Immature natural killer cell (primary cell): ENCODE data around the gene SLC45A3. TPM values are rescaled to one million over a fixed set of nuclear protein-coding genes. Genes with fewer than 3 reads are reported as not detected.
"Not testable (repeated sequence)": the region's sequence is repeated elsewhere in the genome, so short reads cannot be mapped to it uniquely, and the experiment has no call there.

Experiments used
- DNase-seq, 3 donors: peaks; one replicate each; pipeline ENCODE4 v3.0.0; 2022; ENCODE audit warnings: mixed read lengths in 1 of 3
- H3K27ac Mint-ChIP-seq, 6 donors: one replicate each; pipeline ENCODE4 v1.8.0; 2020; ENCODE audit warnings: mixed read lengths in 6 of 6, mild to moderate bottlenecking in 5 of 6, inconsistent platforms in 4 of 6, moderate library complexity in 3 of 6
- H3K27me3 Mint-ChIP-seq, 3 donors: one replicate each; pipeline ENCODE4 v1.8.0; 2020 to 2021; ENCODE audit warnings: low read depth in 3 of 3, mild to moderate bottlenecking in 3 of 3, mixed read lengths in 3 of 3, moderate library complexity in 3 of 3, inconsistent platforms in 1 of 3
- H3K36me3 Mint-ChIP-seq, 3 donors: one replicate each; pipeline ENCODE4 v1.8.0; 2020; ENCODE audit warnings: mixed read lengths in 3 of 3, inconsistent platforms in 2 of 3, mild to moderate bottlenecking in 2 of 3
- H3K4me1 Mint-ChIP-seq, 2 donors: one replicate each; pipeline ENCODE4 v1.8.0; 2020; ENCODE audit warnings: inconsistent platforms in 2 of 2, mild to moderate bottlenecking in 2 of 2, mixed read lengths in 2 of 2, moderate library complexity in 1 of 2
- H3K4me3 Mint-ChIP-seq, 5 donors: one replicate each; pipeline ENCODE4 v1.8.0; 2020; ENCODE audit warnings: mild to moderate bottlenecking in 5 of 5, mixed read lengths in 5 of 5, inconsistent platforms in 3 of 5, moderate library complexity in 3 of 5
- H3K9me3 Mint-ChIP-seq, 6 donors: one replicate each; pipeline ENCODE4 v1.8.0; 2020; ENCODE audit warnings: mild to moderate bottlenecking in 6 of 6, mixed read lengths in 6 of 6, inconsistent platforms in 4 of 6, moderate library complexity in 3 of 6
- polyA plus RNA-seq, 3 donors: library from polyadenylated mRNA; unstranded; fragments of 300-500 nt; fragmentation: Illumina TruSeq; gene quantifications; one replicate each; pipeline ENCODE4 v1.2.3, GENCODE V29; 2021

SLC45A3 gene
- polyA plus RNA-seq = not detected

GRCh38 chr1:205680073-205680851, at the start of gene SLC45A3:
Gene SLC45A3 (minus strand): TSS chr1:205680509. CDS start chr1:205664656, 15,853 bp downstream.
- Mint-ChIP-seq H3K27ac (no peak within 1 kb of the TSS), H3K36me3 (no peaks in the 10 kb centered on the region), H3K4me3 (peak within 1 kb of the TSS; percentile 74 to 85 (median 81)), H3K4me1 (peaks cover 27 to 28% of the 10 kb centered on the region in 2 donors), H3K27me3 (peaks cover 2 to 10% (median 6%) of the 10 kb centered on the region in 3 donors), H3K9me3 (no peaks in the 10 kb centered on the region)
- peak in 2 of 3 donors; percentile 16 to 21 for DNase-seq

- H3K27me3 Mint-ChIP-seq = no peaks in the 10 kb centered on the region
- peaks cover 0 to 22% (median 19%) of the 10 kb centered on the region in 3 donors for H3K36me3 Mint-ChIP-seq
- H3K4me3 Mint-ChIP-seq = no peak overlapping the region
- H3K4me1 Mint-ChIP-seq = peaks cover 20 to 56% of the 10 kb centered on the region in 2 donors
- peak overlapping the region in 2 of 6 donors; percentile 8 to 34 for H3K27ac Mint-ChIP-seq
- H3K9me3 Mint-ChIP-seq = no peaks in the 10 kb centered on the region
- no peak for DNase-seq
These were observed 46.4 kb upstream of the SLC45A3 start for GRCh38 chr1:205726619-205727125.

GRCh38 chr1:205725514-205725913, 45.2 kb upstream of the SLC45A3 start:
- Mint-ChIP-seq H3K9me3 (no peaks in the 10 kb centered on the region), H3K27me3 (no peaks in the 10 kb centered on the region), H3K36me3 (peaks cover 3 to 22% (median 19%) of the 10 kb centered on the region in 3 donors), H3K27ac (peak overlapping the region in 2 of 6 donors; percentile 25 to 74), H3K4me1 (peaks cover 14 to 44% of the 10 kb centered on the region in 2 donors), H3K4me3 (no peak overlapping the region)
- DNase-seq = no peak

- not testable (repeated sequence) for H3K4me3 Mint-ChIP-seq, H3K9me3 Mint-ChIP-seq, H3K27me3 Mint-ChIP-seq, DNase-seq
- H3K36me3 Mint-ChIP-seq = peaks cover 30 to 52% (median 39%) of the 10 kb centered on the region in 3 donors
- peak overlapping the region in 1 of 6 donors; percentile 65 for H3K27ac Mint-ChIP-seq
- H3K4me1 Mint-ChIP-seq = peaks cover 10 to 24% of the 10 kb centered on the region in 2 donors
These were observed 40.4 kb upstream of the SLC45A3 start for GRCh38 chr1:205720740-205721139.

GRCh38 chr1:205719762-205720161, 39.5 kb upstream of the SLC45A3 start:
- H3K4me3 Mint-ChIP-seq = no peak overlapping the region
- peaks cover 8 to 15% of the 10 kb centered on the region in 2 donors for H3K4me1 Mint-ChIP-seq
- peak overlapping the region in 4 of 6 donors; percentile 22 to 65 (median 44) for H3K27ac Mint-ChIP-seq
- no peaks in the 10 kb centered on the region for H3K27me3 Mint-ChIP-seq
- no peaks in the 10 kb centered on the region for H3K9me3 Mint-ChIP-seq
- no peak for DNase-seq
- H3K36me3 Mint-ChIP-seq = peaks cover 34 to 55% (median 36%) of the 10 kb centered on the region in 3 donors

- Mint-ChIP-seq H3K4me3 (no peak overlapping the region), H3K27ac (peak overlapping the region in 2 of 6 donors; percentile 13 to 40), H3K4me1 (peaks cover 5 to 12% of the 10 kb centered on the region in 2 donors), H3K27me3 (no peaks in the 10 kb centered on the region), H3K36me3 (peaks cover 34 to 56% (median 36%) of the 10 kb centered on the region in 3 donors), H3K9me3 (no peaks in the 10 kb centered on the region)
- DNase-seq = no peak
These were observed 38.7 kb upstream of the SLC45A3 start for GRCh38 chr1:205719015-205719414.

- peaks cover 4 to 9% of the 10 kb centered on the region in 2 donors for H3K4me1 Mint-ChIP-seq
- H3K36me3 Mint-ChIP-seq = peaks cover 29 to 51% (median 36%) of the 10 kb centered on the region in 3 donors
- DNase-seq = no peak
- peak overlapping the region in 5 of 6 donors; percentile 8 to 78 (median 36) for H3K27ac Mint-ChIP-seq
- H3K27me3 Mint-ChIP-seq = peaks cover 0 to 1% (median 0%) of the 10 kb centered on the region in 3 donors
- H3K9me3 Mint-ChIP-seq = no peaks in the 10 kb centered on the region
- H3K4me3 Mint-ChIP-seq = no peak overlapping the region
These were observed 36.2 kb upstream of the SLC45A3 start for GRCh38 chr1:205716371-205717132.

GRCh38 chr1:205715628-205716027, 35.3 kb upstream of the SLC45A3 start:
- H3K9me3 Mint-ChIP-seq = no peaks in the 10 kb centered on the region
- DNase-seq = no peak
- peaks cover 28 to 46% (median 35%) of the 10 kb centered on the region in 3 donors for H3K36me3 Mint-ChIP-seq
- peaks cover 0 to 1% (median 0%) of the 10 kb centered on the region in 3 donors for H3K27me3 Mint-ChIP-seq
- H3K4me3 Mint-ChIP-seq = no peak overlapping the region
- peaks cover 7 to 19% of the 10 kb centered on the region in 2 donors for H3K4me1 Mint-ChIP-seq
- peak overlapping the region in 4 of 6 donors; percentile 3 to 65 (median 40) for H3K27ac Mint-ChIP-seq

GRCh38 chr1:205714906-205715246, 34.6 kb upstream of the SLC45A3 start:
- no peak for DNase-seq
- Mint-ChIP-seq H3K4me1 (peaks cover 8 to 20% of the 10 kb centered on the region in 2 donors), H3K36me3 (peaks cover 23 to 38% (median 30%) of the 10 kb centered on the region in 3 donors), H3K27ac (peak overlapping the region; percentile 4 to 65 (median 34)), H3K9me3 (no peaks in the 10 kb centered on the region), H3K27me3 (peaks cover 0 to 1% (median 0%) of the 10 kb centered on the region in 3 donors), H3K4me3 (no peak overlapping the region)

GRCh38 chr1:205714190-205714905, 34.0 kb upstream of the SLC45A3 start:
- peak overlapping the region in 4 of 6 donors; percentile 20 to 48 (median 30) for H3K27ac Mint-ChIP-seq
- H3K9me3 Mint-ChIP-seq = no peaks in the 10 kb centered on the region
- peaks cover 17 to 33% (median 25%) of the 10 kb centered on the region in 3 donors for H3K36me3 Mint-ChIP-seq
- H3K27me3 Mint-ChIP-seq = peaks cover 0 to 1% (median 0%) of the 10 kb centered on the region in 3 donors
- no peak overlapping the region for H3K4me3 Mint-ChIP-seq
- no peak for DNase-seq
- peaks cover 7 to 16% of the 10 kb centered on the region in 2 donors for H3K4me1 Mint-ChIP-seq

- Mint-ChIP-seq H3K36me3 (peaks cover 10 to 19% (median 17%) of the 10 kb centered on the region in 3 donors), H3K9me3 (no peaks in the 10 kb centered on the region), H3K27me3 (peaks cover 0 to 1% (median 0%) of the 10 kb centered on the region in 3 donors), H3K4me3 (no peak overlapping the region), H3K4me1 (peaks cover 7 to 15% of the 10 kb centered on the region in 2 donors), H3K27ac (peak overlapping the region in 5 of 6 donors; percentile 31 to 73 (median 55))
- peak; percentile 51 to 62 (median 55) for DNase-seq
These were observed 31.1 kb upstream of the SLC45A3 start for GRCh38 chr1:205711105-205712048.
